H54 (cell line): ENCODE measurements around the gene CKB.
A peak's percentile ranks its signal among the peaks of the same experiment; 100 is the strongest.
"Not testable (repeated sequence)": the region's sequence is repeated elsewhere in the genome, so short reads cannot be mapped to it uniquely, and the experiment has no call there.

ENCODE experiments used
- DNase-seq: peaks from one replicate; pipeline ENCODE4 v3.0.0; 2011; ENCODE audit warnings: low spot score, mixed read lengths; ENCODE audit not compliant: insufficient read length
- FAIRE-seq: peaks from 3 replicates; lab custom pipeline; 2011; peaks lifted over from hg19 to GRCh38; lab: Jason Lieb, UNC
- POLR2A ChIP-seq: IDR thresholded peaks from 2 replicates; pipeline ENCODE4 v1.6.1; 2011; ENCODE audit warnings: low read depth, mild to moderate bottlenecking, low read length

The CKB gene

GRCh38 chr14:103520269-103520656 is 2.4 kb downstream of the CKB start:
- FAIRE-seq (no peak), DNase-seq (no peak)
- TF ChIP-seq POLR2A = no peak

DNA sequence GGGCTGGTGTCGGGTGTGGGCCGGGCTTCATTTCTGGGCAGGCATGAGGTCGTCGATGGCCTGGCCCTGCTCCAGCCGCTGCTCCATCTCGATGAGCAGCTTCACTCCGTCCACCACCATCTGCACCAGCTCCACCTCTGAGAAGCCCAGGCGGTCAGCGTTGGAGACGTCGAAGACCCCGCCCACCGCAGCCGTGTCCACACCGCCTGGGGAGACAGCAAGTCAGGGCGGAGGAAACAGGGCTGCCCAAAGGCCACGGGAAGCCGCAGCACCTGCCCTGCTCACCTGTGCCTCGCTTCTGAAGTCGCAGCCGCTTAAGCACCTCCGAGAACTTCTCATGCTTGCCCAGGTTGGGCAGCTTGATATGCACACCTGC is 2.8 kb downstream of the CKB start:
- DNase-seq (no peak), FAIRE-seq (no peak)
- TF ChIP-seq POLR2A = no peak

- no peak for TF ChIP-seq POLR2A
- DNase-seq = no peak
- FAIRE-seq = no peak
Measured at GRCh38 chr14:103519043-103519836, 3.4 kb downstream of the CKB start.

GRCh38 chr14:103518422-103519042 is 4.1 kb downstream of the CKB start:
- FAIRE-seq = peak; percentile 6
- TF ChIP-seq POLR2A = no peak
- DNase-seq = peak; percentile 89

DNA sequence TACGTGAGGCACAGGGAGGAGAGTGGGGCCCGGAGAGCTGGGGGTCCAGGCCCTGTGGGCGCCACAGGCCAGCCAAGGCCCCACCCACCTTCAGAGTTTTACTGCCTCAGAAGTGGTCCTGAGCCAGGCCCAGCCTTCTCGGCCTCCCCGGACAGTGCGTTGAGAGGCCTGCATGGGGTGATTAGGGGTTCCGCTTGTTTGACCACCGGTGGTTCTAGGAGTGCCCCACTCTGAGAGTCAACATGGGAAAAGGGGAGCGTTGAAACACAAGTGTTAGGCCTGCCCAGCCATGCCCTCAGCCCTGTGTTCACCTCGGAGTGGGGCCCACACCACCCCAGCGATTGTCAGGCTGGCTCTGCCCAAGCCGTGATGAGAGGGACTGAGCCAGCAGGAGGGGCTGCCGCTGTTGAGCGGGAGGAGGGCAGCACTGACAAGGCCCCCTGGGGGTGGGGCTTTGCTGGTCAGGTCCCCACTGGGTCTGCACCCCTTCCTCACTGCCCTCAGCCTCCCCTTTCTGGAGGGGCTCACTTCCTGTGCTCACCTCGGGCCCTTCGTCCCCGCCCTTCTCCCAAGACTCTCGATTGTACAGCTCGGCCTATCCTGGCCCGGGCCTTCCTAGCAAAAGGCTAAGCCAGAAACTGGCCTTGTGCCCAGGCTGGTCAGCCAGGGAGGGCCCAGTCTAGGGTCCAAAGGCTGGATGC is 4.8 kb downstream of the CKB start:
- DNase-seq (no peak), FAIRE-seq (no peak)
- TF ChIP-seq POLR2A = no peak

DNA sequence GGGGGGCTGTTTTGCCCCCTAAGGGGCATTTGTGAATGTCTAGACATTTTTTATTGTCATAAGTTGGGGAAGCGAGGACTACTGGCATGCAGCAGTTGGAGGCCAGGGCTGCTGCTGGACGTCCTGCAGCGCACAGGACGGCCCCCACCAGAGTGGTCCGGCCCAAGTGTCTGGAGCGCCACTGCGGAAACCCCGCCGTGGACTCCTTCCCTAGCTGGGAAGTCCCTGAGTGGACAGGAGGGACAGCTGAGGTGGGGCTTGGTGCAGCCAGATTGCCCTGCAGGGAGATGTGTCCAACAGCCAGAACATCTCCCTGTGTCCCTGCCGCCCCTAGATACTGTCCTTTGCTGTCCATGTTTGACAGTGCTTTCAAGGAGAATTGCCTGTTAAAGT is 5.5 kb downstream of the CKB start:
- no peak for TF ChIP-seq POLR2A
- FAIRE-seq = no peak
- no peak for DNase-seq

DNA sequence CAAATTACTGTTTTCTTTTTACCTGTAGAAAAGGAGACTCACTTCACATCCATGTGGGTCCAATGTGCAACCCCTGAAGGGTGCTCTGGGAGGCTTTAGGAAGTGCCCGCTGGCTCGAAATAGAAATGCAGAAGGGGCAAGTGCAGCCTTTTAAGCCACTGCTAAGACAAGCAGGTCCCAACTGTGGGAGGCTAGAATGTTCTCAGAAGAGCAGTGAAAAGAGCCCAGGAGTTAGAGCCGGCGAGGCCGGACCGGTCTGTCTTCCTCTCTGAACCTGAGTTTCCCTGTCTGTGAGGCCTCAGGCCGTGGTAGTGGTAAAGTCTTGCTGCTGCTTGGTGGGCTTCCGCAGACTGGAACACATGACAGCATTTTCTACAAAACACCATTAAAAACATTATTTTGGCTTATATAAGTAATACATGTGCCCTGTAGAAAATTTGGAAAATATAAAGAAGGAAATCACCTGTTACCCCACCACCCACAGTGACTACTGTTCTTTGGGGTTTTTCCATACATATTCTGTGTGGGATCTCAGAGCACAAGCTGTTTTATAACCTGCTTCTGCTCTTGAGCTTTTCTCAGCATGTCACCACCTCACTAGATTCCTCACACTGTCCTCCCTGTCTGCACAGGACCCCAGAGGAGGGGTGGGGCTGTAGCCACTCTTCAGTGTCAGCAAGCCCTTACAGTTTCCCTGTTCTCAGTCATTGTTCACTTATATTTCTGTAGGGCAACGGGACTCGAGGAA is 6.0 kb downstream of the CKB start:
- DNase-seq (no peak), FAIRE-seq (no peak)
- no peak for TF ChIP-seq POLR2A

- DNase-seq (no peak), FAIRE-seq (no peak)
- TF ChIP-seq POLR2A = no peak
Measured at GRCh38 chr14:103514596-103515421, 7.8 kb downstream of the CKB start.

- no peak for DNase-seq
- FAIRE-seq = peak; percentile 83
- TF ChIP-seq POLR2A = no peak
Measured at GRCh38 chr14:103512701-103513611, 9.7 kb downstream of the CKB start.

- DNase-seq, FAIRE-seq: not testable (repeated sequence)
Measured at GRCh38 chr14:103512180-103512579, 10.4 kb downstream of the CKB start.

DNA sequence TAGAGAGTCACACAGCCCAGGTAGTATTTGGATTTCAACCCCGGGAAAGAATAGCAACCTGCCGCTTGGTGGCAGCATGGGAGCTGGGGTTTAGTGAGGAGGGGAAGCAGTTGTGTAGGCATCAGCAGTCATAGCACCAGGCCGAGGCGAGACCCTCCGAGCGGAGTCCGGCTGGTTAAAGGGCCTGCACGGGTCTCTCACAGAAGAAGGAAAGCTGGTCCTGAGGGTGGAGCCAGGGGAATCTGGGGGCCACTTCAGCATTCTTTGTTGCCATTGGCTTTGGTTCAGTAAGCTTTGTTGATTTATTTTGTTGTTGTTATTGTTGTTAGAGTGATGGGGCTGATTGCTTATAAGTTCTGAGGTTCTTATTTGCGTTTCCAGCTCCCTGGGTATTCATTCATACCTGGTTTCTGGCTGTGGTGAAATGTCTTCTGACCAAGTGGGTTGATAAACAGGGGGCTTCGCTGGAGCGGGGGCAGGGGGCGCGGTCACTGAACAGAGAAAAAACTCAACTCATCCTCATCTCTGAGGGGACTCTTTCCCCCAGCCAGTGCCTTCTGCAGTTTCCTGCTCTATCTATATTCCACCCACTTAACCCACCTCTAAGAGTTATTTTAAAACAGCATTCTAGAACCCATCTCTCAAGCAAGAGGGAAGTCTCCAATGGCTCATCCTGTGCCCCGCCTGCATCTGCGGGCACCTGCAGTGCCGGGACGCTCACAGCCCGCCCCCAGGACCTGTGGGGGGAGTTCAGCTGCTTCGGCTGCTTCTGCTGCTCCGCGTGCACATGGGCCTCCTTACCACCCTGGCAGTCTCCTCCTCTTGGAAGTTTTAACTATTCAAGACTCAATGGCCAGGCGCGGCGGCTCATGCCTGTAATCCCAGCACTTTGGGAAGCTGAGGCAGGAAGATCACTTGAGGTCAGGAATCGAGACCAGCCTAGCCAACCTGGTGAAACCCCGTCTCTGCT is 11.6 kb downstream of the CKB start:
- DNase-seq (no peak), FAIRE-seq (no peak)
- no peak for TF ChIP-seq POLR2A
